Measurements from ENCODE around the gene BIRC6. TPM values are rescaled to one million over a fixed set of nuclear protein-coding genes. Genes with fewer than 3 reads are reported as not detected.

Gene BIRC6
- total RNA-seq, 4 donors from 2014 or later: 142 to 268 (median 218) TPM

DNA sequence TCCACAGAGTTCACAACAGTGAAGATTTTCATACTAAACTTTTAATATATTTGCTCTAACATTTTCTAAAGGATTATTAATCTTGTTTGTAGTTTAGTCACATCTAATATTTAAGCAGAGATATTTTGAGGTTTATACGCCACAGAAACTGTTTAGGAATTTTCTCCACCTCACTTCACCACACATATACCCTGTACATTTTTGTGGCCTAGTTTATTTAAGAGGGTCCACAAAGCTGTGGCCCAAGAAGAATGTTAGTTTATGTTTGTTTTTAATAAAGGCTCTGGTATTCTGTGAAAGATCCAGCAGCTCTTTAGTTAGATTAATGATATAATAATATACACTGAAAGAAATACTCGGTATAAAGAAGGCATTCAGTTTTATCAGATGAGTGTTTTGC lies 138.3 kb downstream of the BIRC6 start:
- Histone ChIP-seq H3K9me3 (no peaks in the 10 kb centered on the region), H3K4me1 (no peaks in the 10 kb centered on the region), H3K36me3 (peaks cover 0 to 10% of the 10 kb centered on the region in 2 donors), H3K4me3 (replicated peaks in 1 of 3) (no peak overlapping the region), H3K27me3 (no peaks in the 10 kb centered on the region), H3K27ac (no peak overlapping the region)
- 93 to 94% methylated on average over 2 of the region's 2 CpGs for WGBS, 2 donors
- no peak for DNase-seq
- intact Hi-C loops (cut with DNase I): no loop called here
- no peak for TF ChIP-seq POLR2A (IDR thresholded peaks at IDR 0.05)

GRCh38 chr2:32496662-32497061 lies 139.8 kb downstream of the BIRC6 start:
- 88 to 91% methylated on average over 3 of the region's 3 CpGs for WGBS, 2 donors
- H3K4me3 ChIP-seq (replicated peaks in 1 of 3): no peak overlapping the region
- H3K4me1 ChIP-seq: no peaks in the 10 kb centered on the region
- peaks cover 4 to 8% of the 10 kb centered on the region in 2 donors for H3K36me3 ChIP-seq
- no peak overlapping the region for H3K27ac ChIP-seq
- H3K27me3 ChIP-seq: no peaks in the 10 kb centered on the region
- intact Hi-C loops (cut with DNase I): no loop called here
- H3K9me3 ChIP-seq: no peaks in the 10 kb centered on the region
- no peak for DNase-seq
- no peak for TF ChIP-seq POLR2A (IDR thresholded peaks at IDR 0.05)
- no peak for TF ChIP-seq CTCF (IDR thresholded peaks at IDR 0.05)

- H3K36me3 ChIP-seq: peaks cover 8 to 10% of the 10 kb centered on the region in 2 donors
Observed at GRCh38 chr2:32498306-32498705, 141.5 kb downstream of the BIRC6 start.

DNA sequence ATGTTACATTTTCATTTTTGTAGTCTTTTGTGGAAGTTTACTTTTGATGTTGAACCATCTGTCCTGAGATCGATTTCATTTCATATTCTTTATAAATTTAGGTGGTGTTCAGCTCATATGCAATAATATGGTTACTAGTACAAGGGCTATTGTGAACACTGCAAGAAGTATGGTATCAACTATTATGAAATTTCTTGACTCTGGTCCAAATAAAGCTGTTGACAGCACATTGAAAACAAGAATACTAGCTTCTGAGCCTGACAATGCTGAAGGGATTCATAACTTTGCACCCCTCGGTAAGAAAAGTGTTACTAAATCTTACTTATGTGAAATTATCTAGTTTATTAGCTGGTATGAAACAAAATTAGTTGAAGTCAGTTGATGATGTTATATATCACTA lies 146.1 kb downstream of the BIRC6 start:
- Histone ChIP-seq H3K27ac (no peak overlapping the region), H3K9me3 (no peaks in the 10 kb centered on the region), H3K4me1 (no peaks in the 10 kb centered on the region), H3K4me3 (replicated peaks in 1 of 3) (no peak overlapping the region), H3K36me3 (peaks cover 8 to 24% of the 10 kb centered on the region in 2 donors), H3K27me3 (no peaks in the 10 kb centered on the region)
- no peak for DNase-seq
- intact Hi-C loops (cut with DNase I): no loop called here
- no peak for TF ChIP-seq CTCF (IDR thresholded peaks at IDR 0.05)
- TF ChIP-seq POLR2A (IDR thresholded peaks at IDR 0.05): no peak
- 96 to 97% methylated on average over 2 of the region's 2 CpGs for WGBS, 2 donors

More at GRCh38 chr2:32498306-32498705, 141.5 kb downstream of the BIRC6 start:
- no peak overlapping the region for H3K4me3 ChIP-seq (replicated peaks in 1 of 3)
- intact Hi-C loops (cut with DNase I): no loop called here
- TF ChIP-seq POLR2A (IDR thresholded peaks at IDR 0.05) (no peak), CTCF (IDR thresholded peaks at IDR 0.05) (no peak)
- H3K4me1 ChIP-seq: no peaks in the 10 kb centered on the region
- H3K27me3 ChIP-seq: no peaks in the 10 kb centered on the region
- no peak for DNase-seq
- H3K27ac ChIP-seq: no peak overlapping the region
- 95 to 96% methylated on average over 6 of the region's 6 CpGs for WGBS, 2 donors
- no peaks in the 10 kb centered on the region for H3K9me3 ChIP-seq

GRCh38 chr2:32504877-32505478 lies 148.2 kb downstream of the BIRC6 start:
- Histone ChIP-seq H3K27ac (no peak overlapping the region), H3K4me1 (no peaks in the 10 kb centered on the region), H3K36me3 (peaks cover 8 to 19% of the 10 kb centered on the region in 2 donors), H3K27me3 (no peaks in the 10 kb centered on the region), H3K4me3 (replicated peaks in 1 of 3) (no peak overlapping the region), H3K9me3 (no peaks in the 10 kb centered on the region)
- WGBS, 2 donors: 98% methylated on average over 3 of the region's 3 CpGs
- DNase-seq: no peak
- intact Hi-C loops (cut with DNase I): no loop called here
- no peak for TF ChIP-seq CTCF (IDR thresholded peaks at IDR 0.05)
- no peak for TF ChIP-seq POLR2A (IDR thresholded peaks at IDR 0.05)
